ENCODE data around the gene IL17C.

GRCh38 chr16:88653596-88654362, 15.4 kb downstream of the IL17C start:
- TF ChIP-seq CTCF (IDR thresholded peaks at IDR 0.05; ENCODE audit: insufficient read depth, low read length, poor library complexity, severe bottlenecking), result no peak
- TF ChIP-seq EZH2phosphoT487 (conservative IDR thresholded peaks at IDR 0.05; ENCODE audit: low read length), result no peak

Data from SU-DHL-6 (cell line).